Activated CD4-positive, alpha-beta T cell treated with anti-CD3 and anti-CD28 coated beads, Interleukin-2, amount 50 U/mL, for 16 hours (primary cell): Measurements from ENCODE around the gene CCR1.

Experiments used
- DNase-seq: peaks from one replicate; pipeline ENCODE4 v3.0.0-alpha.2; 2020

The CCR1 gene

DNA sequence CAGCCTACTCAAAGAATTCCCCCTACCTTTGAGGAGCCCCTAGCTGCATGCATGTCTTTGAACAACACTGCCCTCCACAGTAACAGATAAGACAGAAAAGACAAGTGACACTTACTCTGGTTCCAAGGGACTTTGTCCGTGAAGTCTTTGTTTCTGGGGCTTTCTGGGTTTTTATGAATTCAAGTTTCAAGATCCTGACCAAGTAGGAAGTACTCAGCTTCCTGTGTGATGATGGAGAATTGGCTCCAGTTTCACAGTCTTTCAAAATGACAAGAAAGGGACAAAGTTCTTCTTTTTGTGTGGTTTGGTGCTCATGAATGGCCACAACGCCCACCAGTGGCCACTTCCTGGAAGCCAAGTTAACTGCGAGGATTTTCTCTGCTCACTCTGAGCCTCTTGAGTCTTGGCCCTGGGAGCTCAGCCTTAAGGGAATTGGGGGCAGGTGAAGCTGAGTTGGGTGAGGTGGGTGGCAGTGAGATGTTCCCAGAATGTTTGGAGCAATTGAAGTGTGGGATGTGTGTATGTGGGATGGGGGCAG lies at the start of gene CCR1:
CCR1 (minus strand) TSS at position 147 of the 538 bp plus-strand sequence. CDS start 4,000 bp downstream, outside the sequence.
- DNase-seq: peak; percentile 71

- no peak for DNase-seq
Observed at GRCh38 chr3:46252980-46253379, 44.9 kb upstream of the CCR1 start.

- no peak for DNase-seq
Observed at GRCh38 chr3:46245146-46245545, 37.0 kb upstream of the CCR1 start.

- no peak for DNase-seq
Observed at GRCh38 chr3:46243560-46243959, 35.4 kb upstream of the CCR1 start.

- no peak for DNase-seq
Observed at GRCh38 chr3:46242120-46242519, 34.0 kb upstream of the CCR1 start, which contains the start of gene CCR3. CCR3 (plus strand) TSS chr3:46242460; CDS start chr3:46265159, 22,699 bp downstream.

- DNase-seq: no peak
Observed at GRCh38 chr3:46239952-46240351, 31.8 kb upstream of the CCR1 start.

DNA sequence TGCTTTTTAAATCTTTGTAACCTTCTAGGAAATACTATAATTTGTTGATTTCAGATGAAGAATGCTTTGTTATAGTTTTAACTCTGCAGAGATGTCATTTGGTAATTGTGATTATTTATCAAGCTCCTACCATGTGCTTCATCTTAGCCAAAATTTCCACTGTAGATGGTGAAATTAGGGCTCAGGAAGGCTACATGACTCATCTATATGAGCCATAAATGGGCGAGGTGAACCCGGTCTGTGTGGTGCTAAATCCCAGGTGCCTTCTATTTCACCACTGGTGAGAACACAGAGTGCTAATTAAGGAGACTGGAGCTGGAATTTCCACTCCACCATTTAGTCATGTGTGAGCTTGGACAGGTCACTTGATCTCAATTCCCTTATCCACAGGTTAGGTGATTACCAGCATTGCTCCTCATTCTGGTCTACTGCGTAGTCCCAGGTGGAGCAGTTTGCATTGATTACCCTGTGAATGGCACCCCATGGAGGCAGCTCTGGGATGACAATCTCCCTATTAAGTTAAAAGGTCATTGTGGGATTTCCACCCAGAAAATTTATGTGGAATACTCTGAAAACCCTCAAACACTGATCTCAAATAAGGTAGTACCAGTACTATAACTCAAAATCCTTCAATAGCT lies 31.3 kb upstream of the CCR1 start:
- no peak for DNase-seq

DNA sequence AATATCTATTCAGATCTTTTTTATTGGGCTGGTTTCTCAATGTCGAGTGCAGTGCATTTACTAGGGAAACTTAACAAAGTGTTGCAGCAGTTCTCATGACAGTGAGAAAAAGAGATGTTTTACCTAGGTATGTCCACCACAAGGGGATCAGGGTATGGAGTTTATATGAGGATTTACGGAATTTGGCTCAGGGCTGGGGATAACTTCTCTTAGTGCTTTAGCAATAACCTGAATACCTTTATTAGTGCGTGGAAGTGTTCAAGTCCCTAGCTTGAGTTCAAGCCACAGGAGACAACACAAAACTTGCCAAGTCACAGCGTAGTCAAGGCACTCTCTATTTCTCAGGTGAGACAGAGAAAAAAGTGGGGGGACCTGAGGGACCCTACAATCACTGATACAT lies 30.3 kb upstream of the CCR1 start:
- no peak for DNase-seq

DNA sequence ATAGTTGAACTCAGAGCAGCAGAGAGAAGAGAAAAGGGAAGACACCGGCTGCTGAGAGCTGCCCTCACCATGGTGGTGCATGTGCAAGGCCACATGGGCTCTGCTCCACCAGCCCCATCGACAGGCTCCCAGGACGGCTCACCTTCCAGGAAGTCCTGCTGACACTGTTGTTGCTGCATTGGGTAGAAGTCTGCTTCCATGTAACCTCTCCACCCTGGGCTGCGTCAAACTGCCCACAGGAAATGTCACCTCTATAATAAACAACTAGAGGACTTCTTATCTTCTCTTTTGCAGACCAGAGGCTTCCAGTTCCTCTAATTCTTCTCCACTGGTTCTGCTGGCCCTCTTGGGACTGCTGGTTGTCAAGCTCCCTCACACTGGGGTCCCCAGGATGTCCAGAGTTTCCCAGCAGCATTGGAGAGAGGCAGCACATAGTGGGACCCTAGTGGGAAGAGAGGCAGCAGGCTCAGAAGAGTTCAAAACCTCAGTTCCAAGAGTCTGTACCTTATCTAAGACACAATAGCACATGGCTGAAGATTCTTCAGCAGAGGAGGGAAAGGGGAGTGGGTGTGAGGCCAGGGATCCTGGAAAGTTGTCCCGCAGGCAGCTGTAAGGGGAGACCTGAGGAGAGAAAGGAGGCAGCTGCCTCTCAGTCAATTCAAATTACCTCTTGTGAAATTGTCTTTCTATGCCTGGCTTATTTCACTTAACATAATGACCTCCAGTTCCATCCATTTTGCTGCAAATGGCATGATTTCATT lies 28.4 kb upstream of the CCR1 start:
- no peak for DNase-seq

DNA sequence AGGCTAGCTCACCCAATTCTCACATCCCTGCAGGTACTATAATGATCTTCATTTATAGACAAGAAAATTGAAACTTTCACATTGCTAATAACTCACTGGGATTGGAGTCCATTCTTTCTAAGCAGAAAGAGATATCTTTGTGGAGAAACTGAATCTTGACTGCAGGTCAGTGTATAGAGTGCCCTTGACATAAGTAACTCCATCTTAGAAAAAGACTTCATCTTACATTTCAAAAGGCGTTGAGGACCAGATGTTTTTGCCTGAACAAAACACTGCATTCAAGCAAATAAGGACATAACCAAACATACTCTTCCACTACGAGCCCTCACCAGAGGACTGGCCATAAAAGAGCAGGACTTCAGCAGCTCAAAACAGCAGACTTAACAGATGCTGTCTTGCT lies 27.3 kb upstream of the CCR1 start:
- DNase-seq: no peak

DNA sequence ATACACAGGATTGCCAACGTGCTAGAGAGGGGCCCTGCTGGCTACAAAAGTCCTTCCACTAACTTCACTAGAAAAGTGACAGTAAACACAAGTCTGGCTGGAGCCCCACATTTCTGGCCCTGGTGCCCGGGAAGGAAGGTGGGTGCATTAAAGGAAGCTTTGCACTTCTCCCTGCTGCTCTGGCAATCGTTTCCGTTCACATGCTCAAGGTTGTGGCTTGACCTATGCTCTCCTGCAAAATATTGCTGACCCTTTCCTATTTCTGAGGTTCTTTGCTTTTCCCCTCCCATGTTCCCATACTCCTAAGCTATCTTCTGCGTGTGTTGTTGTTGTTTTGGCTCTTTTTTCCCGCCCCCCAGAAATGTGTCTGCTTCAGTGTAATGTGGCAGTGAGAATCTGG lies 25.1 kb upstream of the CCR1 start:
- no peak for DNase-seq

DNA sequence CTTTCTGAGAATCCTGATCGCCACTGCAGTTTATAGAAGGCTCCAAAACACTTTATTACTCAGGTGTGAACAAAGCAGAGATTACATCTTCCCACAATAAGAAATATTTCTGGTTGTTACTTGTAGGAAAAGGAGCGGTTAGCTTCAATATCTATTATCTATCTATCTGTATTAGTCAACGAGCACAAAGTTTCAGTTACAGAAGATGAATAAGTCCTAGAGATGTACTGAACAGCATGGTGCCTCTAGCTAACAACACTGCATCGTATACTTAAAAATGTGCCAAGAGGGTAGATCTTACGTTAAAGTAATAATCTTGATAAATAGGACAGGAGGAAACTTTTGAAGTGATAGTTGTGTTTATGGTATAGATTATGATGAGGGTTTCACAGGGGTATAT lies 23.2 kb upstream of the CCR1 start:
- peak; percentile 32 for DNase-seq

GRCh38 chr3:46228260-46229242 lies 20.4 kb upstream of the CCR1 start:
- no peak for DNase-seq

DNA sequence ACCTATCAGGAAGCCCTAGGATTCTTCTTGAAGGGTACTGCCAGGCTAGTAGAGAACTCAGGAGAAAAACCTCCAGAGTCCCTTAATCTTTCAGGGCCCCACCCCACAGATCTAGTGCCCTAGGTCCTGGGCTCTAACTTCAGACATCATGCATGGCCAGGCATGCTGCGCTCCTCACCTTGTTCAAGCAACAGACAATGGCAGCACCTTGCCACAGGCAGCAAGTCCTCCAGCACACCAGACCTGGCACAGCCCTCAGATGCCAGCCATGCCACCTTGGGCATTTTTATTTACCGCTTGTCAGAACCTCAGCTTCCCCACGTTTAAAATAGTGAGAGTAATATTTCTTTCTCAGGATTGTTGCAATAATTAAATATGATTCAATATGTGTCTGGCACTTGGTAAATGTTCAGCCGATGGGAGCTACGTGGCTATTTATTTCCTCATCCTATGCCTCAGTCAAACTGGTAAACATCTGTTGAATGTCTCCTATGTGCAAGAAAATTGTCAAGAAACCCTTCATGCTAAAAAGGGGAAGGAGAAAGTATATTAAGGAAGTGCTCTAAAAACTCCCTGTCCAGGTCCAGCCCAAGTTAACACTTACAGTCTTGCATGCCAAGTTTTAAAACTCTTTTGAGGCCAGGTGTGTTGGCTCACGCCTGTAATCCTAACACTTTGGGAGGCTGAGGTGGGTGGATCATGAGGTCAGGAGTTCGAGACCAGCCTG lies 14.5 kb upstream of the CCR1 start:
- no peak for DNase-seq

- no peak for DNase-seq
Observed at GRCh38 chr3:46221938-46222337, 13.8 kb upstream of the CCR1 start.

GRCh38 chr3:46221391-46221790 lies 13.3 kb upstream of the CCR1 start:
- DNase-seq: no peak

DNA sequence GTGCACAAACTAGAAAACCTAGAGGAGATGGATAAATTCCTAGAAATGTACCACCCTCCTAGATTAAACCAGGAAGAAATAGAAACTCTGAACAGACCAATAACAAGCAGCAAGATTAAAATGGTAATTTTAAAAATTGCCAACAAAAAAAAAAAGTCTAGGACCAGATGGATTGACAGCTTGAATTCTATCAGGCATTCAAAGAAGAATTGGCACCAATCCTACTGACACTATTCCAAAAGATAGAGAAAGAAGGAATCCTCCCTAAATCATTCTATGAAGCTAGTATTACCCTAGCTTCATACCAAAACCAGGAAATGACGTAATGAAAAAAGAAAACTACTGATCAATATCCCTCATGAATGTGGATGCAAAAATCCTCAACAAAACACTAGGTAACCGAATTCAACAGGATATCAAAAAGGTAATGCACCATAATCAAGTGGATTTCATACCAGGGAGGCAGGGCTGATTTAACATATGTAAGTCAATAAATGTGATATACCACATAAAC lies 10.1 kb upstream of the CCR1 start:
- DNase-seq: no peak

DNA sequence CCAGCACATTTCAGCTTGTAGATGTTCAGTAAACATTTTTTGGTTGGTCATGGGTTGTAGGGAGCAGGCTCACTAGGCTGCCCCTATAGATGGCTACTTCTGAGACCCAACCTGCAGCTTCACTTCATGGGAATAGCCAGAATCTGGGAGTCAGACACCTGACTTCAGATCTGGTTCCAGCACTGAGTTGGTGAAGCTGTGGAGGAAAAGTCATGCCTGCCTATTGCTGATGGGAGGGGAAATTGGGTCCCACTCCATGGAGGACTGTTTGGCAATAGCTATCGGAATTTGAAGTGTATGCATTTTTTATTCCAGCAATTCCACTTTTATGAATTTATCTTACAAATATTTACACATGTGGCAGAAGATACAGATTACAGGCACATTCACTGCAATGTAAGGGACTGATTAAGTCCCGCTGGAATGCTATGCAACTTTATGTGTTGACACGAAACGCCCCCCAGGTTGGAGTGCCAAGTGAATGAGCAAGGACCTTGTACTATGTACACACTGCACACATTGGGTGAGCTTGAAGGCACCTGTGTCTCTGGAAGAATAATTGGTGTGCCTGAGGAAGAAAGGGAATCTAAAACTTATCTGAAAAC lies 7.8 kb upstream of the CCR1 start:
- no peak for DNase-seq

- peak; percentile 39 for DNase-seq
Observed at GRCh38 chr3:46214751-46215352, 6.7 kb upstream of the CCR1 start.

DNA sequence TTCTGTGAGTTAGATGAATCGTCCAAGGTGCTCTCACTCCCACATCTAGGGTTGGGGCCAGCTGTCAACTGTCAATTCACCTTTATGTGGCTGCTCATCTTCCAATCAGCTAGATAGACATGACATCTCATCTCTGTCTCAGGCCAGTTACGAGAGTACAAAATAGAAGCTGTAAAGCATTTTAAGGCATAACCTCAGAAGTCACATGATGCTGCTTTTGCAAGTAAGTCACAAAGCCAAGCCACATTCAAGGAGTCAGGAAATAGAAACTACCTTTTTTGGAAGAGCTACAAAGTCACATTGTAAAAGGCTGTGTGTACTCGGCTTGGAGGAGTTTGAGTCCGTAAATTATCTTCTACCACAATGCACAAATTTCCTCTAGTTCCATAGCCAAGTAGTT lies 5.1 kb upstream of the CCR1 start:
- DNase-seq: peak; percentile 46

DNA sequence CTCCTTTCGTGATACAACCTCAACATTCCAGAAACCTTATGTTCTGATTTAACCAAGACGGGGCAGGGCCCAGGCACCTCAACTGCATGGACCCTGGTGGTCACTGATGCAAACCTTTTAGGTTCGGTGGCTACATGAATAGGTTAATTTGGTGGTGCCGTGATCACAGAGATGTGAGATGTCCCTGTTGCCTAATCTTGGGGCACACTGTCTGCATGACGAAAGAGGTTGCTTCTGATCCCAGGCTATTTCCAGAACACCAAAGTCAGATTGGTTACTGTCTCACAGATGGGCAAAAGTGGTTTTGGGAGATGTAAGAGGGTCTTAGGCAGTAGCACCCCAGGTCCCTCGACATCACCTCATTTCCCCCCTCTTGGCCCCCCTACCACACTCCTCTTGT lies 4.0 kb upstream of the CCR1 start:
- no peak for DNase-seq
